K562 (cell line): ENCODE measurements around the gene ANP32B. TPM values are rescaled to one million over a fixed set of nuclear protein-coding genes. Genes with fewer than 3 reads are reported as not detected.

Experiments used
- CBX1 ChIP-seq: sonication (generic); IDR thresholded peaks from 2 replicates; pipeline ENCODE4 v1.6.1; 2016; ENCODE audit warnings: antibody characterized with exemption, low read depth, mild to moderate bottlenecking
- CREB3L1 ChIP-seq: fragments of 450-650 bp; IDR thresholded peaks from 2 replicates; pipeline ENCODE4 v1.6.1; 2014; ENCODE audit warnings: low read depth, mild to moderate bottlenecking, moderate library complexity, borderline replicate concordance
- CTCFL ChIP-seq: IDR thresholded peaks from 2 replicates; pipeline ENCODE4 v1.6.1; 2011; ENCODE audit warnings: borderline replicate concordance, low read depth, mild to moderate bottlenecking, moderate library complexity, low read length; ENCODE audit not compliant: insufficient read depth, poor library complexity, severe bottlenecking
- ID3 ChIP-seq, 2 experiments: fragments of 250-450 bp in 1 of 2; fragments of 450-650 bp in 1 of 2; sonication (Bioruptor Pico) in 1 of 2; IDR thresholded peaks; 2 replicates each; pipeline versions ENCODE4 v1.6.1 to v1.8.0; 2016 to 2021; ENCODE audit warnings: mild to moderate bottlenecking in 2 of 2, moderate library complexity in 2 of 2, missing compliant biosample characterization in 1 of 2, missing genetic modification characterization in 1 of 2
- KLF6 ChIP-seq: fragments of 250-450 bp; sonication (Bioruptor Pico); IDR thresholded peaks from 2 replicates; pipeline ENCODE4 v1.4.0; 2020; ENCODE audit warnings: mild to moderate bottlenecking, moderate library complexity, borderline replicate concordance
- MNT ChIP-seq, 2 experiments: fragments of 450-650 bp; conservative IDR thresholded peaks; 2 replicates each; pipeline ENCODE4 v1.6.1; 2017; ENCODE audit warnings: mild to moderate bottlenecking in 2 of 2, moderate library complexity in 2 of 2
- PKNOX1 ChIP-seq: fragments of 450-650 bp; IDR thresholded peaks from 2 replicates; pipeline ENCODE4 v1.6.1; 2016
- RNF2 ChIP-seq: sonication (generic); IDR thresholded peaks from 2 replicates; pipeline ENCODE4 v1.6.1; 2016
- SIX5 ChIP-seq, 2 experiments: IDR thresholded peaks; 2 replicates each; pipeline ENCODE4 v1.6.1; 2011; ENCODE audit warnings: low read length in 2 of 2, borderline replicate concordance in 1 of 2, low read depth in 1 of 2, mild to moderate bottlenecking in 1 of 2, moderate library complexity in 1 of 2; ENCODE audit not compliant: insufficient read depth in 1 of 2
- SMAD4 ChIP-seq: fragments of 250-450 bp; sonication (Bioruptor Pico); conservative IDR thresholded peaks from 2 replicates; pipeline ENCODE4 v1.8.0; 2021; ENCODE audit warnings: inconsistent platforms, mild to moderate bottlenecking, moderate library complexity
- SMARCA5 ChIP-seq: fragments of 450-650 bp; IDR thresholded peaks from 2 replicates; pipeline ENCODE4 v1.6.1; 2016
- SMC3 ChIP-seq: conservative IDR thresholded peaks from 2 replicates; pipeline ENCODE4 v1.6.1; 2011; ENCODE audit warnings: low read depth, low read length, improper control_type of control experiment; ENCODE audit not compliant: insufficient read depth
- TRIM28 ChIP-seq: fragments of 450-650 bp; IDR thresholded peaks from 2 replicates; pipeline ENCODE4 v1.6.1; 2017
- ZNF764 ChIP-seq: fragments of 250-450 bp; sonication (Bioruptor Pico); IDR thresholded peaks from 2 replicates; pipeline ENCODE4 v1.4.0; 2020; ENCODE audit warnings: low read depth, mild to moderate bottlenecking, moderate library complexity
- polyA plus RNA-seq, 8 experiments: library from polyadenylated mRNA; depleted of rRNA in 4 of 8; stranded (reverse) in 5 of 8; unstranded in 3 of 8; fragments of >200 nt; fragmentation: Nextera tagmentation in 2 of 8; fragmentation: Illumina TruSeq in 1 of 8; extraction: Ambion mirVana in 2 of 8; extraction: Trizol in 1 of 8; gene quantifications; 2 replicates each; pipeline versions ENCODE4 v1.2.1 to v1.2.3, GENCODE V29; 2011 to 2014; ENCODE audit warnings: inconsistent platforms in 1 of 8, missing spikeins in 1 of 8
- total RNA-seq, 7 experiments: library from RNA; depleted of rRNA in 6 of 7; stranded (reverse); fragments of >200 nt in 6 of 7; fragmentation: Illumina TruSeq in 2 of 7; extraction: Trizol in 2 of 7; gene quantifications; 2 replicates each; pipeline versions ENCODE4 v1.2.1 to v1.2.3, GENCODE V29; 2011 to 2021; ENCODE audit warnings: low replicate concordance in 1 of 7

The ANP32B gene
- total and polyA plus RNA-seq, 9 of the 15 experiments (the other 6 are each of a cell fraction or from before 2014, with no cell fraction given): 68.9 to 815 (median 141) TPM

GRCh38 chr9:97954550-97954989 lies 28.6 kb upstream of the ANP32B start (continued):
- TF ChIP-seq MNT (conservative IDR thresholded peaks at IDR 0.05) (peak in 1 of 2 experiments; percentile 62; a peak in 3 of 4 replicates), SMC3 (peak; percentile 67), TRIM28 (no peak), CREB3L1 (no peak), SMAD4 (CRISPR knock-in tag) (peak; percentile 71), ZNF764 (CRISPR knock-in tag) (no peak), SMARCA5 (no peak), KLF6 (CRISPR knock-in tag) (no peak), CBX1 (no peak), ID3 (CRISPR knock-in tag; IDR thresholded peaks at IDR 0.05) (no peak), ID3 (tag; IDR thresholded peaks at IDR 0.05) (0 out of 2 replicates have a peak, but pooled peaks have one; percentile 55), PKNOX1 (peak; percentile 72), RNF2 (no peak), SIX5 (IDR thresholded peaks at IDR 0.05; ENCODE audit: borderline replicate concordance in 1 of 2, insufficient read depth in 1 of 2, low read depth in 1 of 2, low read length in 2 of 2) (no peak), CTCFL (no peak)
